H1 (cell line): ENCODE data around the gene CLEC16A. TPM values are rescaled to one million over a fixed set of nuclear protein-coding genes. Genes with fewer than 3 reads are reported as not detected.

Experiments
- CHD7 ChIP-seq: fragments of 300-600 bp; sonication (generic); IDR thresholded peaks from 2 replicates; pipeline ENCODE4 v1.7.1; 2012; ENCODE audit warnings: low read length, moderate library complexity, mild to moderate bottlenecking, inconsistent platforms; ENCODE audit not compliant: insufficient replicate concordance
- EZH2 ChIP-seq: fragments of 200-600 bp; sonication (generic); IDR thresholded peaks from 2 replicates; pipeline ENCODE4 v1.7.1; 2012; ENCODE audit warnings: low read depth, mild to moderate bottlenecking, moderate library complexity, low read length, inconsistent platforms; ENCODE audit not compliant: severe bottlenecking
- HDAC6 ChIP-seq: IDR thresholded peaks from one replicate; pipeline ENCODE4 v1.7.1; 2012; ENCODE audit warnings: low read depth, mild to moderate bottlenecking, inconsistent platforms, low read length, moderate library complexity
- JUN ChIP-seq: IDR thresholded peaks from 2 replicates; pipeline ENCODE4 v1.6.1; 2011; ENCODE audit warnings: low read depth, mild to moderate bottlenecking, improper control_type of control experiment, low read length
- NANOG ChIP-seq: IDR thresholded peaks from 2 replicates; pipeline ENCODE4 v1.6.1; 2011; ENCODE audit warnings: low read length, low read depth, mild to moderate bottlenecking, inconsistent platforms; ENCODE audit not compliant: insufficient read depth, poor library complexity, severe bottlenecking
- POU5F1 ChIP-seq: IDR thresholded peaks from 2 replicates; pipeline ENCODE4 v1.6.1; 2011; ENCODE audit warnings: low read depth, mild to moderate bottlenecking, low read length, moderate library complexity
- RNF2 ChIP-seq: fragments of 200-900, 300-1000 bp; sonication (generic); IDR thresholded peaks from 2 replicates; pipeline ENCODE4 v1.7.1; 2016; ENCODE audit warnings: borderline replicate concordance, low read depth, mild to moderate bottlenecking, antibody characterized with exemption, low read length; ENCODE audit not compliant: poor library complexity, severe bottlenecking; ENCODE audit errors: missing control alignments
- SP1 ChIP-seq: IDR thresholded peaks from 2 replicates; pipeline ENCODE4 v1.6.1; 2011; ENCODE audit warnings: low read depth, low read length
- SRF ChIP-seq: IDR thresholded peaks from 2 replicates; pipeline ENCODE4 v1.6.1; 2011; ENCODE audit warnings: mild to moderate bottlenecking, low read depth, low read length, moderate library complexity
- polyA plus RNA-seq, 7 experiments: library from polyadenylated mRNA; depleted of rRNA in 3 of 7; stranded (reverse) in 5 of 7; unstranded in 2 of 7; fragments of >200 nt in 5 of 7; fragments of 200-250 nt in 2 of 7; gene quantifications; 1 replicate in 5 of 7; 2 replicates in 1 of 7; 4 replicates in 1 of 7; pipeline versions ENCODE4 v1.2.1 to v1.2.3, GENCODE V29; 2011 to 2013; ENCODE audit warnings: missing spikeins in 2 of 7, mixed read lengths in 2 of 7
- total RNA-seq: library from RNA; stranded (reverse); fragmentation: NEBNext Ultra II Directional; extraction: Animal tissue kit (Norgen Biotek cat#: 25700); gene quantifications from 2 replicates; pipeline ENCODE4 v1.2.1, GENCODE V29; 2021

CLEC16A gene
- total and polyA plus RNA-seq, 2 of the 8 experiments (the other 6 are each of a cell fraction or from before 2014, with no cell fraction given) = 7.6 to 19.3 TPM

- TF ChIP-seq CHD7 (no peak), JUN (no peak), RNF2 (no peak), NANOG (no peak), SRF (no peak), HDAC6 (no peak), EZH2 (no peak), SP1 (no peak), POU5F1 (no peak)
Measured at GRCh38 chr16:10951026-10951425, 6.7 kb downstream of the CLEC16A start (continued).
